Vagina (tissue), 2 donors: ENCODE data around the gene ZNF184. TPM values are rescaled to one million over a fixed set of nuclear protein-coding genes. Genes with fewer than 3 reads are reported as not detected.

Experiments used
- DNase-seq, 2 donors: peaks; one replicate each; pipeline ENCODE4 v3.0.0-alpha.2; 2017; ENCODE audit errors: extremely low spot score in 2 of 2
- H3K27ac ChIP-seq: fragments of 200-600 bp; sonication (generic); one replicate; pipeline ENCODE4 v1.5.1; 2019
- H3K27me3 ChIP-seq: fragments of 200-600 bp; sonication (generic); one replicate; pipeline ENCODE4 v1.5.1; 2019
- H3K36me3 ChIP-seq, 2 donors: fragments of 200-600 bp; sonication (generic); one replicate each; pipeline ENCODE4 v1.5.1; 2017 to 2019
- H3K4me1 ChIP-seq: fragments of 200-600 bp; sonication (generic); one replicate; pipeline ENCODE4 v1.5.1; 2019
- H3K4me3 ChIP-seq, 2 donors: fragments of 200-600 bp; sonication (generic); 1 replicate in 1 of 2; 2 replicates in 1 of 2; pipeline ENCODE4 v1.5.1; 2016 to 2019
- H3K9me3 ChIP-seq: fragments of 200-600 bp; sonication (generic); one replicate; pipeline ENCODE4 v1.5.1; 2019
- POLR2A ChIP-seq, 2 donors: fragments of 450-650 bp; IDR thresholded peaks; one replicate each; pipeline ENCODE4 v1.6.1; 2017; ENCODE audit warnings: antibody characterized with exemption in 2 of 2, mild to moderate bottlenecking in 2 of 2, moderate library complexity in 2 of 2
- POLR2AphosphoS5 ChIP-seq, 2 donors: sonication (generic); formaldehyde crosslinking; IDR thresholded peaks; one replicate each; pipeline ENCODE4 v1.9.0; 2017; ENCODE audit warnings: antibody characterized with exemption in 2 of 2, mild to moderate bottlenecking in 2 of 2, low read depth in 1 of 2; ENCODE audit not compliant: insufficient read depth in 1 of 2
- intact Hi-C: fragments of 100-400 bp; cut with DNase I; formaldehyde crosslinking; loops from one replicate; pipeline ENCODE4 v1.15.1; 2023
- total RNA-seq: library from RNA; depleted of rRNA; stranded (reverse); fragments of >200 nt; gene quantifications from one replicate; pipeline ENCODE4 v1.2.3, GENCODE V29; 2016
- TF ChIP-seq, protein P1 (sequence below), 3 experiments: fragments of 450-650 bp in 2 of 3; fragments of 200-600 bp in 1 of 3; sonication (generic) in 1 of 3; IDR thresholded peaks; one replicate each; pipeline ENCODE4 v1.5.1; 2017 to 2019; ENCODE audit warnings: antibody characterized with exemption in 3 of 3, mild to moderate bottlenecking in 2 of 3, moderate library complexity in 2 of 3

Gene ZNF184
- total RNA-seq, 1 donor from 2014 or later = 4.4 TPM

DNA sequence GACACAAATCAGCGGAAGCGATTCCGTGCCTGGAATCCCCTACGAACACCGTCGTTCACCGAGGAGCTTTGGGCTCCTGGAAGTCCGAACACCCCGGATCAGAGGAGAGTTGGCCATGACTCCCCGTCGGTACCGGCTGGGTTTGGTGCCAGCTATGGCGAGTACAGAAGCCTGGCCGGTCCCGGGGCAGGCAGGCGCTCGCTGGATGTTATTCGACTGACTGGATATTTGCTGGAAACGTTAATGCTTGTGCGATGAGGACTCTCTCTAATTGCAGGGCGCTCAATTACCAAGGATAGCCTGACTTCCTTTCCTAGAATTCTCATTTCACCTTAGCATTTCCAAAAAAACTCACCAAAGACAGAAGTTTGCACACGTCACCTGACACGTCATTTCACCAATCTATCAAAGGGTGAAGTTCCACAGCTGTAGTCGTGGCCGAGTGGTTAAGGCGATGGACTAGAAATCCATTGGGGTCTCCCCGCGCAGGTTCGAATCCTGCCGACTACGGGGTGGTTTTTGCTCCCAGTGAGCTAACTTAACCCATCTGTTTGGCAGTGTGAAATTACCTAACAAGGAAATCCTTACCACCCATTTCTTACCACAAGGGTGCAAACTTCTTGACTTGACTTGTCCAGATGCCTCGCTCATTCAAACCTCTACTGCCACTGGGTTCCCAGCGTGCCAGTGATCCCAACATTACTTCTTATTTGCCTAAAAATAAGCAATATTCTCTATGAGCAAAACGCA lies 22.7 kb upstream of the ZNF184 start:
- Histone ChIP-seq H3K4me3 (peak overlapping the region; percentile 41 to 45), H3K9me3 (no peaks in the 10 kb centered on the region), H3K4me1 (peaks cover 11% of the 10 kb centered on the region), H3K27me3 (no peaks in the 10 kb centered on the region), H3K27ac (no peak overlapping the region), H3K36me3 (no peaks in the 10 kb centered on the region)
- no peak for TF ChIP-seq POLR2A (IDR thresholded peaks at IDR 0.05)
- intact Hi-C loops = loop anchor here (5.0 kb wide), 1 partner anchor 627 kb away; the partner anchor contains the start of gene ZSCAN16
- no peak for DNase-seq

DNA sequence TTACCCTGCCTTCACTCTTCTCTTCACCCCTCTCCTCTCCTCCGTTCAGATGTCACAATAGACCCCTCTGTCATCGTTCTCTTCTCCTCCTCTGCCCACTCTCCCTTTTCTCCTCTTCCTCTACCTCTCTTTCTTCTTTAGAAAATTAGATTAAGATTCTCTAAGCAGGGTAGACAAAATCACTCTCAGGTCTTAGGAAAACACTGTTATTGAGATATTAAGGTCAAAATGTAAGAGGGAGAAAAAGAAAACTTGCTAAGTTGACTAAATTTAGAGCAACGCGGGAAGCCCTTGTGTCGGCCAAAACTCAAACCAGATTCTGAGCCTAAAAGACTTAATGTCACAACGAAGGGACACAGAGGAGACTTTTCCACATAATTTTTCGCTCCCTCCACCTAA lies 22.1 kb upstream of the ZNF184 start:
- Histone ChIP-seq H3K36me3 (no peaks in the 10 kb centered on the region), H3K4me1 (peaks cover 11% of the 10 kb centered on the region), H3K27me3 (no peaks in the 10 kb centered on the region), H3K9me3 (no peaks in the 10 kb centered on the region), H3K4me3 (peak overlapping the region; percentile 41 to 45), H3K27ac (no peak overlapping the region)
- TF ChIP-seq POLR2AphosphoS5 (IDR thresholded peaks at IDR 0.05; ENCODE audit: insufficient read depth in 1 of 2, low read depth in 1 of 2) (no peak), POLR2A (IDR thresholded peaks at IDR 0.05) (no peak)
- intact Hi-C loops = loop anchor here (5.0 kb wide), 1 partner anchor 627 kb away; the partner anchor contains the start of gene ZSCAN16
- DNase-seq = no peak

DNA sequence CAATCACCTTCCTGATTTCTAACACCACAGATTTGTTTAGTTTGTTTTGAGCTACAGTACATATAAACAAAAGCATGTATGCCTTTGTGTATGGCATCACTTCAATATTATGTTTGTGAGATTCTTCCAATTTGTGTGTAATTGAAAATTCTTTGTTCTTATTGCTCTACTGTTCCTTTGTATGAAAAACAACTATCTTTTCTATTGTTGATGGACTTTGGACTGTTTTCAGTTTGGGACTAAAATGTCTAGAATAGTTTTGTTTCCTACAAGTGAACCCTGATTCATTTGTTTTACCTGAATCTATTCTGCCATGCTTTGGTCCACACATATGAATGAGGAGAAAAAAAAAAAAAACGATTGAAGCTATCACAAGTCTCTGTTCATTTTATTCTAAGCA lies 21.2 kb upstream of the ZNF184 start:
- TF ChIP-seq, protein P1, sequence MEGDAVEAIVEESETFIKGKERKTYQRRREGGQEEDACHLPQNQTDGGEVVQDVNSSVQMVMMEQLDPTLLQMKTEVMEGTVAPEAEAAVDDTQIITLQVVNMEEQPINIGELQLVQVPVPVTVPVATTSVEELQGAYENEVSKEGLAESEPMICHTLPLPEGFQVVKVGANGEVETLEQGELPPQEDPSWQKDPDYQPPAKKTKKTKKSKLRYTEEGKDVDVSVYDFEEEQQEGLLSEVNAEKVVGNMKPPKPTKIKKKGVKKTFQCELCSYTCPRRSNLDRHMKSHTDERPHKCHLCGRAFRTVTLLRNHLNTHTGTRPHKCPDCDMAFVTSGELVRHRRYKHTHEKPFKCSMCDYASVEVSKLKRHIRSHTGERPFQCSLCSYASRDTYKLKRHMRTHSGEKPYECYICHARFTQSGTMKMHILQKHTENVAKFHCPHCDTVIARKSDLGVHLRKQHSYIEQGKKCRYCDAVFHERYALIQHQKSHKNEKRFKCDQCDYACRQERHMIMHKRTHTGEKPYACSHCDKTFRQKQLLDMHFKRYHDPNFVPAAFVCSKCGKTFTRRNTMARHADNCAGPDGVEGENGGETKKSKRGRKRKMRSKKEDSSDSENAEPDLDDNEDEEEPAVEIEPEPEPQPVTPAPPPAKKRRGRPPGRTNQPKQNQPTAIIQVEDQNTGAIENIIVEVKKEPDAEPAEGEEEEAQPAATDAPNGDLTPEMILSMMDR (IDR thresholded peaks at IDR 0.05) = no peak
- TF ChIP-seq POLR2A (IDR thresholded peaks at IDR 0.05) (no peak), POLR2AphosphoS5 (IDR thresholded peaks at IDR 0.05; ENCODE audit: insufficient read depth in 1 of 2, low read depth in 1 of 2) (no peak)
- Histone ChIP-seq H3K4me3 (no peak overlapping the region), H3K27ac (no peak overlapping the region), H3K9me3 (no peaks in the 10 kb centered on the region), H3K4me1 (peaks cover 11% of the 10 kb centered on the region), H3K27me3 (no peaks in the 10 kb centered on the region), H3K36me3 (no peaks in the 10 kb centered on the region)
- DNase-seq = no peak
- intact Hi-C loops = no loop called here

DNA sequence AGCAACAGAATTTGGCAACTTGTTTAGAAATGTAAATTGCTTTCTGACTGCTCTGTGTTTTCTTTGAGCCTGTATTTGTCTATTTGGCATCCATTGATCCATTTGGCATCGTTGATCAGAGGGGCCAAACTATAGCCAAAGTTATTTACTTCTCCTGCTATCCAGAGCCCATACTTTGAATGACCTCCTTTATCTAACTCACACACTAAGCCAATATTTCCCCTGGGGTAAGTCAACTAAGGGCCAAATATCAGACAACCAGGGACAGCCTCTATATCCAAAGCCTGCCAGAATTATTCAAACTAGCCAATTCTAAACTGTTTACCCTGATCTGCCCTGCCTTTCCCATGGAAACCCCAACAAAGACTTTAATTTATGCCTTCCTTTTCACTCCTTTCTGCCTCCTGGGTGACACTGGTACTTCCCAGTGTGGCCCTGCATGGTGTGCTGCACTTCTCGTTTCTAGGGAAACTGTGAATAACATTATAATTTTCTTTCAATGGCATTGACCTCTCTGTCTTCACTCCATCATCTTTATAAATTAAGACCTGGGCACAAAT lies 19.8 kb upstream of the ZNF184 start:
- Histone ChIP-seq H3K27me3 (no peaks in the 10 kb centered on the region), H3K27ac (no peak overlapping the region), H3K36me3 (no peaks in the 10 kb centered on the region), H3K9me3 (no peaks in the 10 kb centered on the region), H3K4me1 (peaks cover 11% of the 10 kb centered on the region), H3K4me3 (no peak overlapping the region)
- intact Hi-C loops = no loop called here
- TF ChIP-seq POLR2AphosphoS5 (IDR thresholded peaks at IDR 0.05; ENCODE audit: insufficient read depth in 1 of 2, low read depth in 1 of 2) (no peak), POLR2A (IDR thresholded peaks at IDR 0.05) (no peak)
- TF ChIP-seq, protein P1 (IDR thresholded peaks at IDR 0.05) = no peak
- no peak for DNase-seq

DNA sequence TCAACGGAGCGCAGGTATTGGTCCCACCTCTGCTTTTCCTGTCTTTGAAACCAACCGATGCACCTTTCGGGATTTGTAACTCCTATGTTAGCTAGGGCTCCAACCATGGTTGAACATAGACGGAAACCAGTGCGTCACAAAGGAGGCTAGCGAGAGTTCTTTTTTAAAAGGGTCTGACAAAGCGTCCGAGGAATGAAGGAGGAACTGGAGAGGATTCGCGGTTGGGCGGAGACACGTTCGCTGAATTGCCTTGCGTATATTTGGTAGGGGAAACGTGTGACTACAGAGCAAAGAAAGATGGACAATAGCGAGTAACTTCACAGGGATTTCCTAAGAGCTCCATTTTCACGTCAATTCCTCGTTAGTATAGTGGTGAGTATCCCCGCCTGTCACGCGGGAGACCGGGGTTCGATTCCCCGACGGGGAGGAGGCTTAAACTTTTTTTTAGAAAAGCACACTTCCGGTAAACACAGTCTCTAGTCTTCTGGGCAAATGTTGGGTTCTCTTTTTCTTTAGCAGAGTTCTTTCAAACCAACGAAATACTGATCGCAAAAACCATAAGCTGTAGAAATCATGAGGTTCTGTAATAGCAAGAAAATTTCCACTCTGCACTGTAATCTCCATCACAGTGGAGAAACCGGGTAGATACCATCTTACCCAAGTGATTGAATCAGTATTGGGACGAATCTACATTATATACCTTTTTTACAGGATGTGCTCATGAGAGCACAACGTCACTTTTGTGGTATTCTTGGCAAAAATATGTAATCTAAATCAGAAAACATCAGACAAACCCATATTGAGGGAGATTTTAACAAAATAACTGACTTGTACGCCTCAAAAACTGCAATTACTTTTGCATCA lies 6.6 kb upstream of the ZNF184 start:
- intact Hi-C loops = loop anchor here (10.0 kb wide), 2 partner anchors 305 to 345 kb away; a partner anchor contains a TSS
- DNase-seq = peak in 1 of 2 donors; percentile 94

DNA sequence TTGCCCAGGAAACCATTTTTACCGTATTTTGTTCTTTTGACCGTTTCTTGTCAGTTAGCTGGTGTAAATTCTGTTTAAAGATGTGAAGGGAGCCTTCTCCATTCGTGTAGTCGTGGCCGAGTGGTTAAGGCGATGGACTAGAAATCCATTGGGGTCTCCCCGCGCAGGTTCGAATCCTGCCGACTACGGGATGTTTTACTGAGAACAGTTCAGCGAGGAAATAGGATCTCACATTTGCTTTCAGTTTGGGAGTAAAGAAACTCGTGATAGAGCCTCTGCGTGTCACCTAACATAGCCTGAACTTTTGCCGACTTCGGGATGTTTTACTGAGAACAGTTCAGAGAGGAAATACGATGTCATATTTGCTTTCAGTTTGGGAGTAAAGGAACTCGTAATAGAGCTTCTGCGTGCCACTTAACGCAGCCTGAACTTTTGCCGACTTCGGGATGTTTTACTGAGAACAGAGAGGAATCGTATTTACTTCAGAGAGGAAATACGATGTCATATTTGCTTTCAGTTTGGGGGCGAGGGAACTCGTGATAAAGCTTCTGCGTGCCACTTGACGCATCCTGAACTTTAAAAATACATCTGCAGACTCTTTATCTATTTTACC lies 5.9 kb upstream of the ZNF184 start:
- Histone ChIP-seq H3K9me3 (no peaks in the 10 kb centered on the region), H3K36me3 (no peaks in the 10 kb centered on the region), H3K4me3 (peak overlapping the region; percentile 50 to 73), H3K27me3 (no peaks in the 10 kb centered on the region), H3K4me1 (peaks cover 11% of the 10 kb centered on the region), H3K27ac (peak overlapping the region; percentile 98)
- DNase-seq = peak in 1 of 2 donors; percentile 97
- TF ChIP-seq POLR2AphosphoS5 (IDR thresholded peaks at IDR 0.05; ENCODE audit: insufficient read depth in 1 of 2, low read depth in 1 of 2) = peak in 1 of 2 donors; percentile 45
- TF ChIP-seq, protein P1 (IDR thresholded peaks at IDR 0.05) = no peak
- intact Hi-C loops = loop anchor here (10.0 kb wide), 2 partner anchors 304 to 344 kb away; a partner anchor contains a TSS

More for the DNA sequence above, 6.6 kb upstream of the ZNF184 start:
- Histone ChIP-seq H3K36me3 (no peaks in the 10 kb centered on the region), H3K4me3 (peak overlapping the region; percentile 50 to 73), H3K9me3 (no peaks in the 10 kb centered on the region), H3K4me1 (peaks cover 11% of the 10 kb centered on the region), H3K27ac (peak overlapping the region; percentile 98), H3K27me3 (no peaks in the 10 kb centered on the region)
- no peak for TF ChIP-seq POLR2A (IDR thresholded peaks at IDR 0.05)
- TF ChIP-seq POLR2AphosphoS5 (IDR thresholded peaks at IDR 0.05; ENCODE audit: insufficient read depth in 1 of 2, low read depth in 1 of 2) = peak; percentile 31 to 89
